H1 (cell line): ENCODE data around the gene HIC2. TPM values are rescaled to one million over a fixed set of nuclear protein-coding genes. Genes with fewer than 3 reads are reported as not detected.
"Not testable (repeated sequence)": the region's sequence is repeated elsewhere in the genome, so short reads cannot be mapped to it uniquely, and the experiment has no call there.

Experiments
- CTCF ChIA-PET: fragments of 300-600 bp; sonication (Branson Sonifier 250); formaldehyde crosslinking; loops from one replicate; lab custom pipeline; 2021; ENCODE audit not compliant: partially characterized antibody; lab: Charles Lee
- POLR2A ChIA-PET: fragments of 300-600 bp; sonication (Branson Sonifier 250); formaldehyde crosslinking; loops from one replicate; lab custom pipeline; 2021; ENCODE audit warnings: inconsistent platforms; ENCODE audit not compliant: partially characterized antibody; lab: Charles Lee
- DNase-seq, 2 experiments: peaks; one replicate each; pipeline versions ENCODE4 v3.0.0 to v3.0.0-alpha.2; 2010 to 2022; ENCODE audit warnings: low spot score in 2 of 2, low read depth in 1 of 2, mixed read lengths in 1 of 2
- FAIRE-seq: peaks from 2 replicates; lab custom pipeline; 2011; peaks lifted over from hg19 to GRCh38; lab: Jason Lieb, UNC
- H2AFZ ChIP-seq: 2 replicates; pipeline ENCODE4 v1.8.1; 2012; ENCODE audit warnings: low read length, inconsistent platforms
- H2AK5ac ChIP-seq: 2 replicates; pipeline ENCODE4 v1.6.1; 2013; ENCODE audit warnings: low read depth, low read length
- H2BK120ac ChIP-seq: replicated peaks from 2 replicates; pipeline ENCODE3; 2013; ENCODE audit warnings: low read depth, low read length, inconsistent platforms
- H2BK12ac ChIP-seq: 2 replicates; pipeline ENCODE4 v1.6.1; 2013; ENCODE audit warnings: low read depth, low read length
- H2BK15ac ChIP-seq: 2 replicates; pipeline ENCODE4 v1.6.1; 2013; ENCODE audit warnings: low read length
- H2BK20ac ChIP-seq: 2 replicates; pipeline ENCODE4 v1.6.1; 2013; ENCODE audit warnings: low read length
- H2BK5ac ChIP-seq: 2 replicates; pipeline ENCODE4 v1.6.1; 2013; ENCODE audit warnings: low read depth, low read length
- H3K14ac ChIP-seq: 2 replicates; pipeline ENCODE4 v1.6.1; 2013; ENCODE audit warnings: inconsistent platforms; ENCODE audit not compliant: insufficient read length
- H3K18ac ChIP-seq: 2 replicates; pipeline ENCODE4 v1.6.1; 2013; ENCODE audit warnings: low read length; ENCODE audit errors: extremely low read depth
- H3K23ac ChIP-seq: 2 replicates; pipeline ENCODE4 v1.6.1; 2013; ENCODE audit warnings: inconsistent platforms; ENCODE audit not compliant: insufficient read length
- H3K23me2 ChIP-seq: 2 replicates; pipeline ENCODE4 v1.6.1; 2013; ENCODE audit warnings: low read depth, low read length
- H3K27ac ChIP-seq: 2 replicates; pipeline ENCODE4 v1.6.1; 2011; ENCODE audit warnings: low read depth, low read length, inconsistent platforms
- H3K27me3 ChIP-seq, 4 experiments: replicated peaks in 1 of 4; 1 replicate in 1 of 4; 2 replicates in 3 of 4; pipeline versions ENCODE4 v1.6.1 to v1.8.1; 2011 to 2013; ENCODE audit warnings: low read length in 3 of 4, mild to moderate bottlenecking in 3 of 4, inconsistent platforms in 2 of 4, mixed read lengths in 2 of 4, moderate library complexity in 1 of 4; ENCODE audit not compliant: control insufficient read depth in 3 of 4, insufficient read depth in 3 of 4; ENCODE audit errors: extremely low read depth in 1 of 4
- H3K36me3 ChIP-seq, 4 experiments: 2 replicates each; pipeline versions ENCODE4 v1.6.1 to v1.8.1; 2011 to 2013; ENCODE audit warnings: mild to moderate bottlenecking in 4 of 4, low read length in 3 of 4, moderate library complexity in 2 of 4, control low read depth in 1 of 4, inconsistent platforms in 1 of 4; ENCODE audit not compliant: insufficient read depth in 4 of 4, control insufficient read depth in 2 of 4
- H3K4ac ChIP-seq: replicated peaks from 2 replicates; pipeline ENCODE3; 2013; ENCODE audit warnings: low read length, low read depth, mixed read lengths, inconsistent platforms; ENCODE audit not compliant: insufficient read length
- H3K4me1 ChIP-seq, 4 experiments: replicated peaks in 1 of 4; 1 replicate in 1 of 4; 2 replicates in 3 of 4; pipeline versions ENCODE4 v1.6.1 to v1.8.1; 2011 to 2013; ENCODE audit warnings: low read length in 3 of 4, inconsistent platforms in 2 of 4, mixed read lengths in 1 of 4; ENCODE audit not compliant: insufficient read depth in 4 of 4, control insufficient read depth in 3 of 4
- H3K4me2 ChIP-seq, 2 experiments: 2 replicates each; pipeline versions ENCODE4 v1.6.1 to v1.8.1; 2011 to 2013; ENCODE audit warnings: low read depth in 2 of 2, low read length in 2 of 2, control low read depth in 1 of 2, inconsistent platforms in 1 of 2, mild to moderate bottlenecking in 1 of 2; ENCODE audit not compliant: insufficient read depth in 1 of 2
- H3K4me3 ChIP-seq, 4 experiments: fragments of 200-600, 300-600 bp in 1 of 4; sonication (generic), shearing (Covaris generic), sonication (Bioruptor Twin) in 1 of 4; 2 replicates each; pipeline versions ENCODE4 v1.5.1 to v1.8.1; 2011 to 2016; ENCODE audit warnings: low read length in 4 of 4, low read depth in 3 of 4, control low read depth in 2 of 4, inconsistent platforms in 2 of 4, mild to moderate bottlenecking in 2 of 4, mixed read lengths in 1 of 4, moderate library complexity in 1 of 4; ENCODE audit not compliant: insufficient read depth in 2 of 4; ENCODE audit errors: extremely low read depth in 1 of 4
- H3K56ac ChIP-seq: replicated peaks from 2 replicates; pipeline ENCODE3; 2013; ENCODE audit warnings: low read depth, mild to moderate bottlenecking, mixed read lengths, low read length, inconsistent platforms; ENCODE audit not compliant: insufficient read length
- H3K79me1 ChIP-seq: 2 replicates; pipeline ENCODE4 v1.6.1; 2013; ENCODE audit warnings: low read depth, low read length, control low read depth
- H3K79me2 ChIP-seq, 2 experiments: 2 replicates each; pipeline versions ENCODE4 v1.6.1 to v1.8.1; 2012 to 2013; ENCODE audit warnings: low read length in 2 of 2, mild to moderate bottlenecking in 2 of 2, inconsistent platforms in 1 of 2; ENCODE audit not compliant: insufficient read depth in 2 of 2, control insufficient read depth in 1 of 2
- H3K9ac ChIP-seq, 4 experiments: replicated peaks in 1 of 4; 1 replicate in 1 of 4; 2 replicates in 3 of 4; pipeline versions ENCODE4 v1.6.1 to v1.8.1; 2011 to 2013; ENCODE audit warnings: low read depth in 3 of 4, low read length in 3 of 4, control low read depth in 2 of 4, mild to moderate bottlenecking in 2 of 4, moderate library complexity in 2 of 4, inconsistent platforms in 1 of 4; ENCODE audit errors: extremely low read depth in 1 of 4
- H3K9me3 ChIP-seq, 2 experiments: 2 replicates each; pipeline versions ENCODE4 v1.6.1 to v1.8.1; 2012 to 2013; ENCODE audit warnings: mild to moderate bottlenecking in 2 of 2, moderate library complexity in 2 of 2, control low read depth in 1 of 2, inconsistent platforms in 1 of 2, low read depth in 1 of 2, low read length in 1 of 2, mixed read lengths in 1 of 2; ENCODE audit not compliant: insufficient read depth in 2 of 2
- H4K20me1 ChIP-seq, 2 experiments: replicated peaks in 1 of 2; 2 replicates each; pipeline versions ENCODE3 to v1.8.1; 2011 to 2013; ENCODE audit warnings: inconsistent platforms in 2 of 2, low read length in 2 of 2, mild to moderate bottlenecking in 1 of 2; ENCODE audit not compliant: insufficient read depth in 2 of 2, control insufficient read depth in 1 of 2
- H4K5ac ChIP-seq: 2 replicates; pipeline ENCODE4 v1.6.1; 2013; ENCODE audit warnings: low read length, low read depth, mixed read lengths, inconsistent platforms; ENCODE audit not compliant: insufficient read length
- H4K8ac ChIP-seq: 2 replicates; pipeline ENCODE4 v1.8.0; 2013; ENCODE audit warnings: mild to moderate bottlenecking, moderate library complexity, low read length, inconsistent platforms; ENCODE audit not compliant: insufficient read depth; ENCODE audit errors: extremely low read depth
- H4K91ac ChIP-seq: replicated peaks from 2 replicates; pipeline ENCODE3; 2013; ENCODE audit warnings: low read length, mixed read lengths, inconsistent platforms; ENCODE audit not compliant: insufficient read length
- WGBS, 2 experiments: shearing (Covaris generic) in 1 of 2; methylation state at CpG; one replicate each; pipeline versions ENCODE4 v1.1.6 to v1.1.7; 2013 to 2015; ENCODE audit warnings: low lambda C conversion rate in 2 of 2, mixed read lengths in 2 of 2, inconsistent platforms in 1 of 2, low coverage in 1 of 2, missing lambda C conversion rate in 1 of 2; ENCODE audit not compliant: insufficient replicate concordance in 2 of 2, insufficient coverage in 1 of 2, insufficient read length in 1 of 2; ENCODE audit errors: extremely low coverage in 1 of 2, missing lambda C conversion rate in 1 of 2; 5-methylcytosine and 5-hydroxymethylcytosine counted together
- polyA plus RNA-seq, 7 experiments: library from polyadenylated mRNA; depleted of rRNA in 3 of 7; stranded (reverse) in 5 of 7; unstranded in 2 of 7; fragments of >200 nt in 5 of 7; fragments of 200-250 nt in 2 of 7; gene quantifications; 1 replicate in 5 of 7; 2 replicates in 1 of 7; 4 replicates in 1 of 7; pipeline versions ENCODE4 v1.2.1 to v1.2.3, GENCODE V29; 2011 to 2013; ENCODE audit warnings: missing spikeins in 2 of 7, mixed read lengths in 2 of 7
- total RNA-seq: library from RNA; stranded (reverse); fragmentation: NEBNext Ultra II Directional; extraction: Animal tissue kit (Norgen Biotek cat#: 25700); gene quantifications from 2 replicates; pipeline ENCODE4 v1.2.1, GENCODE V29; 2021

Gene HIC2
- total and polyA plus RNA-seq, 2 of the 8 experiments (the other 6 are each of a cell fraction or from before 2014, with no cell fraction given) = 8.0 to 21.9 TPM

- H4K5ac ChIP-seq, H3K36me3 ChIP-seq, H3K27me3 ChIP-seq, H3K79me1 ChIP-seq, H4K20me1 ChIP-seq, H3K14ac ChIP-seq, H3K4me2 ChIP-seq, H3K4me3 ChIP-seq, H2BK15ac ChIP-seq, FAIRE-seq, H3K23ac ChIP-seq, H2BK5ac ChIP-seq, POLR2A ChIA-PET, H2AK5ac ChIP-seq, H3K4ac ChIP-seq, H3K9ac ChIP-seq, H3K18ac ChIP-seq, H3K23me2 ChIP-seq, H2BK120ac ChIP-seq, H4K8ac ChIP-seq, DNase-seq, H3K79me2 ChIP-seq, H3K56ac ChIP-seq, H2BK20ac ChIP-seq, H2BK12ac ChIP-seq, H2AFZ ChIP-seq, H3K4me1 ChIP-seq, H4K91ac ChIP-seq, H3K9me3 ChIP-seq, H3K27ac ChIP-seq, CTCF ChIA-PET: not testable (repeated sequence)
- WGBS, 2 experiments = no CpG with 5 or more reads among the region's 23 CpGs
Measured at GRCh38 chr22:21493789-21494782, 76.9 kb downstream of the HIC2 start.
